Measurements from ENCODE around the gene DERA. TPM values are rescaled to one million over a fixed set of nuclear protein-coding genes. Genes with fewer than 3 reads are reported as not detected.
"Not testable (repeated sequence)": the region's sequence is repeated elsewhere in the genome, so short reads cannot be mapped to it uniquely, and the experiment has no call there.

The DERA gene
- total RNA-seq, 2 experiments from 2014 or later: 6.2 to 7.2 TPM

GRCh38 chr12:16046266-16046665, 135.1 kb downstream of the DERA start:
- no peak for ATAC-seq (ENCODE audit: poor library complexity)
- Mint-ChIP-seq H3K9me3 (peaks cover 34% of the 10 kb centered on the region), H3K27me3 (no peaks in the 10 kb centered on the region), H3K4me1 (ENCODE audit: low read depth) (no peaks in the 10 kb centered on the region), H3K27ac (no peak overlapping the region), H3K36me3 (ENCODE audit: low read depth) (peaks cover 27% of the 10 kb centered on the region), H3K4me3 (no peak overlapping the region)
- H3K36me3 ChIP-seq (ENCODE audit: insufficient read depth, low read length): no peaks in the 10 kb centered on the region
- H3K27me3 ChIP-seq (ENCODE audit: control insufficient read depth in 1 of 2, insufficient read depth in 2 of 2, low read length in 2 of 2): no peaks in the 10 kb centered on the region
- H3K4me1 ChIP-seq (ENCODE audit: insufficient read depth, low read length): no peaks in the 10 kb centered on the region
- peaks cover 8 to 26% of the 10 kb centered on the region in 2 experiments for H3K9me3 ChIP-seq (ENCODE audit: control insufficient read depth in 1 of 2, insufficient read depth in 1 of 2, low read length in 2 of 2)
- POLR2A ChIA-PET: no interaction called here
- H3K4me3 ChIP-seq (ENCODE audit: low read length): no peak overlapping the region
- CTCF ChIA-PET: no interaction called here
- intact Hi-C loops (cut with DNase I, micrococcal nuclease): no loop called here
- no peak overlapping the region for H3K27ac ChIP-seq (ENCODE audit: low read depth in 1 of 2, low read length in 2 of 2)
- no peak for DNase-seq
- no peak for TF ChIP-seq CTCF (IDR thresholded peaks at IDR 0.05)

- ChIA-PET CTCF (no interaction called here), POLR2A (no interaction called here)
- intact Hi-C loops (cut with DNase I, micrococcal nuclease): no loop called here
- ATAC-seq (ENCODE audit: poor library complexity): no peak
- Histone ChIP-seq H3K36me3 (ENCODE audit: insufficient read depth, low read length) (no peaks in the 10 kb centered on the region), H3K27ac (ENCODE audit: low read depth in 1 of 2, low read length in 2 of 2) (no peak overlapping the region), H3K4me3 (ENCODE audit: low read length) (no peak overlapping the region), H3K9me3 (ENCODE audit: control insufficient read depth in 1 of 2, insufficient read depth in 1 of 2, low read length in 2 of 2) (peaks cover 7 to 21% of the 10 kb centered on the region in 2 experiments), H3K27me3 (ENCODE audit: control insufficient read depth in 1 of 2, insufficient read depth in 2 of 2, low read length in 2 of 2) (no peaks in the 10 kb centered on the region), H3K4me1 (ENCODE audit: insufficient read depth, low read length) (no peaks in the 10 kb centered on the region)
- H3K4me1 Mint-ChIP-seq (ENCODE audit: low read depth): no peaks in the 10 kb centered on the region
- peaks cover 26% of the 10 kb centered on the region for H3K36me3 Mint-ChIP-seq (ENCODE audit: low read depth)
- no peak overlapping the region for H3K27ac Mint-ChIP-seq
- no peak overlapping the region for H3K4me3 Mint-ChIP-seq
- no peak for DNase-seq
- no peaks in the 10 kb centered on the region for H3K27me3 Mint-ChIP-seq
- TF ChIP-seq CTCF (IDR thresholded peaks at IDR 0.05): no peak
- H3K9me3 Mint-ChIP-seq: peaks cover 32% of the 10 kb centered on the region
Observed at GRCh38 chr12:16048511-16048910, 137.4 kb downstream of the DERA start.

GRCh38 chr12:16056910-16057309, 145.8 kb downstream of the DERA start:
- Histone ChIP-seq H3K27ac (ENCODE audit: low read depth in 1 of 2, low read length in 2 of 2) (no peak overlapping the region), H3K36me3 (ENCODE audit: insufficient read depth, low read length) (no peaks in the 10 kb centered on the region), H3K27me3 (ENCODE audit: control insufficient read depth in 1 of 2, insufficient read depth in 2 of 2, low read length in 2 of 2) (no peaks in the 10 kb centered on the region), H3K9me3 (ENCODE audit: control insufficient read depth in 1 of 2, insufficient read depth in 1 of 2, low read length in 2 of 2) (peaks cover 6 to 20% of the 10 kb centered on the region in 2 experiments), H3K4me3 (ENCODE audit: low read length) (no peak overlapping the region), H3K4me1 (ENCODE audit: insufficient read depth, low read length) (no peaks in the 10 kb centered on the region)
- Mint-ChIP-seq H3K36me3 (ENCODE audit: low read depth) (no peaks in the 10 kb centered on the region), H3K4me3 (no peak overlapping the region), H3K4me1 (ENCODE audit: low read depth) (no peaks in the 10 kb centered on the region), H3K27ac (no peak overlapping the region), H3K27me3 (no peaks in the 10 kb centered on the region), H3K9me3 (peaks cover 14% of the 10 kb centered on the region)
- POLR2A ChIA-PET: no interaction called here
- intact Hi-C loops (cut with DNase I, micrococcal nuclease): no loop called here
- ATAC-seq (ENCODE audit: poor library complexity): no peak
- no peak for DNase-seq
- TF ChIP-seq CTCF (IDR thresholded peaks at IDR 0.05): no peak
- CTCF ChIA-PET: no interaction called here

- H3K4me3 Mint-ChIP-seq; H3K4me3 ChIP-seq (ENCODE audit: low read length); H3K27me3 ChIP-seq (ENCODE audit: control insufficient read depth in 1 of 2, insufficient read depth in 2 of 2, low read length in 2 of 2); DNase-seq; H3K4me1 Mint-ChIP-seq (ENCODE audit: low read depth); H3K27ac ChIP-seq (ENCODE audit: low read depth in 1 of 2, low read length in 2 of 2); intact Hi-C loops (cut with DNase I, micrococcal nuclease); H3K4me1 ChIP-seq (ENCODE audit: insufficient read depth, low read length); H3K27me3 Mint-ChIP-seq; H3K27ac Mint-ChIP-seq; H3K36me3 Mint-ChIP-seq (ENCODE audit: low read depth); H3K36me3 ChIP-seq (ENCODE audit: insufficient read depth, low read length); POLR2A ChIA-PET; ATAC-seq (ENCODE audit: poor library complexity); CTCF ChIA-PET: not testable (repeated sequence)
- peaks cover 6 to 17% of the 10 kb centered on the region in 2 experiments for H3K9me3 ChIP-seq (ENCODE audit: control insufficient read depth in 1 of 2, insufficient read depth in 1 of 2, low read length in 2 of 2)
- peaks cover 14% of the 10 kb centered on the region for H3K9me3 Mint-ChIP-seq
Observed at GRCh38 chr12:16057351-16057751, 146.2 kb downstream of the DERA start.
